Measurements from ENCODE around the gene FFAR3.

DNA sequence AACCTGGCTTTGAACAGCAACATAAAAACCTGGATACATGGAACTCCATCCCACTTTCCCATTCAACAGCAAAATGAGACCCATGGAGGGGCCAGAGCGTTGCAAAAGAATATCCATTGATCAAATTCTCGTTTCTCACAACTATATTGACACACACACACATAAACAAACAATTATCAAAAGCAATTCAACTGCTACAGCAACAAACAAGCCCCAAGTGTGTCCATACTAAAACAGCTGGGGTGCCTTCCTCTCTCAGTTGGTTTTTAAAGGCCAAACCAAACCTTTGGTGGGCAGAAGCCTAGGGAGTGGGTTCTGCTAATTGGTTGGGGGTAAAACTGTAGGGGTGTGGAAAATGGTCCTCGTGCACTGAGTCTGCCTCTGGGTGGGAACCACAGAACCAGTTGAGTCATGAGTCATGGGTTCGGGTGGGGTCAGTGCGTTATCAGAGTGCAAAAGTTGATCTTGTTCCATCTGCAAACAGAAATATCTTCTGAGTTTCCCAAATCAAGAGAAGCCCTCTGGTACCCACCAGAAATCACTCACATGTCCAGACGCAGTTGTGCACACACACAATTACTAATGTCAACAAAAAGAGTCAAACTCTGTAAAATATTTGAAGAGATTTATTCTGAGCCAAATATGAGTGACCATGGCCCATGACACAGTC is 31.1 kb downstream of the FFAR3 start:
- TF ChIP-seq CTCF (conservative IDR thresholded peaks at IDR 0.05 in 1 of 2, IDR thresholded peaks at IDR 0.05 in 1 of 2; ENCODE audit: low read depth in 1 of 2, low read length in 2 of 2) (no peak), EZH2 (IDR thresholded peaks at IDR 0.05; ENCODE audit: low read length, missing control alignments) (no peak)
